Measurements from ENCODE around the gene ADGRF1. TPM values are rescaled to one million over a fixed set of nuclear protein-coding genes. Genes with fewer than 3 reads are reported as not detected.

Gene ADGRF1
- total and polyA plus RNA-seq, 8 donors = under 0.01 to 13.0 (median 2.0) TPM; not detected in 1

GRCh38 chr6:47022191-47022590 is 19.9 kb downstream of the ADGRF1 start:
- no peak for TF ChIP-seq POLR2A (IDR thresholded peaks at IDR 0.05)
- TF ChIP-seq CTCF (IDR thresholded peaks at IDR 0.05) = no peak
- no peak for TF ChIP-seq EP300 (IDR thresholded peaks at IDR 0.05)
- Histone ChIP-seq H3K4me3 (no peak overlapping the region), H3K27ac (no peak overlapping the region), H3K27me3 (no peaks in the 10 kb centered on the region), H3K9me3 (no peaks in the 10 kb centered on the region), H3K4me1 (no peaks in the 10 kb centered on the region), H3K36me3 (peaks cover 0 to 6% (median 0%) of the 10 kb centered on the region in 4 donors)
- intact Hi-C loops (cut with DNase I; ENCODE audit: low total_unique reads) = no loop called here
- DNase-seq = no peak
- WGBS, 5 donors = 95 to 98% (median 97%) methylated on average over 3 of the region's 3 CpGs

GRCh38 chr6:47019941-47020340 is 22.2 kb downstream of the ADGRF1 start:
- H3K9me3 ChIP-seq = no peaks in the 10 kb centered on the region
- H3K27me3 ChIP-seq = no peaks in the 10 kb centered on the region
- intact Hi-C loops (cut with DNase I; ENCODE audit: low total_unique reads) = no loop called here
- no peaks in the 10 kb centered on the region for H3K4me1 ChIP-seq
- H3K36me3 ChIP-seq = peaks cover 0 to 5% (median 0%) of the 10 kb centered on the region in 4 donors
- TF ChIP-seq CTCF (IDR thresholded peaks at IDR 0.05) = no peak
- TF ChIP-seq POLR2A (IDR thresholded peaks at IDR 0.05) = no peak
- TF ChIP-seq EP300 (IDR thresholded peaks at IDR 0.05) = no peak
- TF ChIP-seq POLR2AphosphoS5 (IDR thresholded peaks at IDR 0.05) = no peak
- WGBS, 5 donors = 84 to 92% (median 88%) methylated on average over 5 of the region's 5 CpGs
- H3K4me3 ChIP-seq = no peak overlapping the region
- DNase-seq = no peak
- H3K27ac ChIP-seq = no peak overlapping the region

GRCh38 chr6:47016909-47017308 is 25.2 kb downstream of the ADGRF1 start:
- Histone ChIP-seq H3K27me3 (no peaks in the 10 kb centered on the region), H3K9me3 (no peaks in the 10 kb centered on the region), H3K4me1 (no peaks in the 10 kb centered on the region), H3K36me3 (no peaks in the 10 kb centered on the region), H3K27ac (no peak overlapping the region), H3K4me3 (no peak overlapping the region)
- intact Hi-C loops (cut with DNase I; ENCODE audit: low total_unique reads) = no loop called here
- WGBS, 5 donors = 89 to 96% (median 93%) methylated on average over 2 of the region's 2 CpGs
- TF ChIP-seq EP300 (IDR thresholded peaks at IDR 0.05) (no peak), POLR2A (IDR thresholded peaks at IDR 0.05) (no peak), CTCF (IDR thresholded peaks at IDR 0.05) (no peak), POLR2AphosphoS5 (IDR thresholded peaks at IDR 0.05) (no peak)
- no peak for DNase-seq

- no peaks in the 10 kb centered on the region for H3K36me3 ChIP-seq
- peak in 1 of 2 donors; percentile 12 for DNase-seq
- H3K4me1 ChIP-seq = no peaks in the 10 kb centered on the region
- no peak overlapping the region for H3K4me3 ChIP-seq
- no peaks in the 10 kb centered on the region for H3K27me3 ChIP-seq
- TF ChIP-seq POLR2A (IDR thresholded peaks at IDR 0.05) (no peak), CTCF (IDR thresholded peaks at IDR 0.05) (no peak), POLR2AphosphoS5 (IDR thresholded peaks at IDR 0.05) (no peak)
- intact Hi-C loops (cut with DNase I; ENCODE audit: low total_unique reads) = no loop called here
- H3K9me3 ChIP-seq = no peaks in the 10 kb centered on the region
- H3K27ac ChIP-seq = no peak overlapping the region
- WGBS, 5 donors = 49 to 67% (median 58%) methylated on average over 4 of the region's 4 CpGs
These were observed 25.9 kb downstream of the ADGRF1 start for GRCh38 chr6:47016261-47016660.

Data from stomach (tissue), 9 donors.